Measurements from ENCODE around the gene ABCG2.

GRCh38 chr4:88208156-88208555, 49.7 kb upstream of the ABCG2 start:
- TF ChIP-seq, protein P1, sequence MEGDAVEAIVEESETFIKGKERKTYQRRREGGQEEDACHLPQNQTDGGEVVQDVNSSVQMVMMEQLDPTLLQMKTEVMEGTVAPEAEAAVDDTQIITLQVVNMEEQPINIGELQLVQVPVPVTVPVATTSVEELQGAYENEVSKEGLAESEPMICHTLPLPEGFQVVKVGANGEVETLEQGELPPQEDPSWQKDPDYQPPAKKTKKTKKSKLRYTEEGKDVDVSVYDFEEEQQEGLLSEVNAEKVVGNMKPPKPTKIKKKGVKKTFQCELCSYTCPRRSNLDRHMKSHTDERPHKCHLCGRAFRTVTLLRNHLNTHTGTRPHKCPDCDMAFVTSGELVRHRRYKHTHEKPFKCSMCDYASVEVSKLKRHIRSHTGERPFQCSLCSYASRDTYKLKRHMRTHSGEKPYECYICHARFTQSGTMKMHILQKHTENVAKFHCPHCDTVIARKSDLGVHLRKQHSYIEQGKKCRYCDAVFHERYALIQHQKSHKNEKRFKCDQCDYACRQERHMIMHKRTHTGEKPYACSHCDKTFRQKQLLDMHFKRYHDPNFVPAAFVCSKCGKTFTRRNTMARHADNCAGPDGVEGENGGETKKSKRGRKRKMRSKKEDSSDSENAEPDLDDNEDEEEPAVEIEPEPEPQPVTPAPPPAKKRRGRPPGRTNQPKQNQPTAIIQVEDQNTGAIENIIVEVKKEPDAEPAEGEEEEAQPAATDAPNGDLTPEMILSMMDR (conservative IDR thresholded peaks at IDR 0.05), result no peak
- no peak for TF ChIP-seq EZH2 (IDR thresholded peaks at IDR 0.05; ENCODE audit: low read depth)

All from PC-9 (cell line).